ENCODE data around the gene TTC1. TPM values are rescaled to one million over a fixed set of nuclear protein-coding genes. Genes with fewer than 3 reads are reported as not detected.
"Not testable (repeated sequence)": the region's sequence is repeated elsewhere in the genome, so short reads cannot be mapped to it uniquely, and the experiment has no call there.

Gene TTC1
- total RNA-seq, 1 donor from 2014 or later, result 94.2 TPM

DNA sequence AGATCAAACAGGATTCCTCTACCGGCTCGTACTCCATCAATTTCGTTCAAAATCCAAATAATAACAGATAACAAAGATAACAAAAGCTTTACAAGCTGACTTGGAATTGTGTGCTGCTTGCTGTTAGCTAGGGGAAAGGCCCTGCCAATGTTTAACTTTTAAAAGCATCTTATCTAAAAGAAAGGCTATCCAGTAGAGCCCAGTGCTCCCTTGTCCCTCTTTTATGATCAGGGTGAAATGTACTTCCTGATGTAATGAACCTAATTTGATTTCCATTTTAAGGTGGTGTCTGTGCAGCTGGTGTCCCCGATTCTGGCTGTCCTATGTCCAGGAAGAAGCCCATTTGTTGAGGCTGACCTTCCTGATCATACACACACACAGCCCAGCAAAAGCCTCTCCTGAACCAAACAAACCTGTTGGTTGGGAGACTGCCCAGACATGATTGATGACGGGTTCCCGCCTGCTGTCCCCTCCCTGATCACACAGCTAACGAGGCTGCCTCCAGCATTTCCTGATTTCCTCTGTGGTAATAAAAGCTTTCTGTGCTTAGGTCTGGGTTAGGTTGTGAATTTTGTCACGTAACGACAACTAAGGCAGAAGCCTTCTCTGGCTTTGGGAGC lies 56.2 kb downstream of the TTC1 start:
- no peak overlapping the region for H3K27ac ChIP-seq (replicated peaks)
- H3K9me3 ChIP-seq (replicated peaks), result no peaks in the 10 kb centered on the region
- H3K36me3 ChIP-seq, result peaks cover 47% of the 10 kb centered on the region
- H3K4me1 ChIP-seq, result peaks cover 14% of the 10 kb centered on the region
- no peak for DNase-seq
- intact Hi-C loops (cut with micrococcal nuclease), result no loop called here
- TF ChIP-seq CTCF (IDR thresholded peaks at IDR 0.05; ENCODE audit: borderline replicate concordance), result no peak
- no peak overlapping the region for H3K4me3 ChIP-seq
- H3K27me3 ChIP-seq (ENCODE audit: low read depth), result no peaks in the 10 kb centered on the region

DNA sequence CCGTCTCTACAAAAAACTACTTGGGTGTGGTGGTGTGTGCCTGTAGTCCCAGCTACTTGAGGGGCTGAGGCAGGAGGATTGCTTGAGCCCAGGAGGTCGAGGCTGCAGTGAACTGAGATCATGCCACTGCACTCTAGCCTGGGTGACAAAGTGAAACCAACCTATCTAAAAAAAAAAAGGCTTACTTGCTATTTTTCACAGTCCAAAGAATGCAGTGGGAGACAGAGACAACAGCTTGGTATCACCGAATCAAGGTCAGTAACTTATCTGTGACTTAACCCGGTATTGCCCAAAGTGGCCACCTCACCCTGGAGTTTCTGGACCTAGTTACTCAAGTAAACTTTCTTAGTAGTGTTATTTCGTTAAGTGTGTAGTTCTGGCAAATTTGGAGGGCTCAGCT lies 60.2 kb downstream of the TTC1 start:
- DNase-seq; H3K4me3 ChIP-seq; H3K27ac ChIP-seq (replicated peaks); H3K9me3 ChIP-seq (replicated peaks); intact Hi-C loops (cut with micrococcal nuclease); H3K27me3 ChIP-seq (ENCODE audit: low read depth): not testable (repeated sequence)
- Histone ChIP-seq H3K4me1 (peaks cover 23% of the 10 kb centered on the region), H3K36me3 (peaks cover 32% of the 10 kb centered on the region)

GRCh38 chr5:160071516-160071915 lies 62.6 kb downstream of the TTC1 start:
- no peak overlapping the region for H3K27ac ChIP-seq (replicated peaks)
- H3K4me3 ChIP-seq, result no peak overlapping the region
- H3K4me1 ChIP-seq, result peaks cover 15% of the 10 kb centered on the region
- peaks cover 9% of the 10 kb centered on the region for H3K36me3 ChIP-seq
- no peaks in the 10 kb centered on the region for H3K27me3 ChIP-seq (ENCODE audit: low read depth)
- TF ChIP-seq CTCF (IDR thresholded peaks at IDR 0.05; ENCODE audit: borderline replicate concordance), result no peak
- intact Hi-C loops (cut with micrococcal nuclease), result no loop called here
- H3K9me3 ChIP-seq (replicated peaks), result no peaks in the 10 kb centered on the region
- peak; percentile 25 for DNase-seq

GRCh38 chr5:160071916-160072315 lies 63.0 kb downstream of the TTC1 start:
- H3K27me3 ChIP-seq (ENCODE audit: low read depth), result no peaks in the 10 kb centered on the region
- H3K4me3 ChIP-seq, result no peak overlapping the region
- intact Hi-C loops (cut with micrococcal nuclease), result no loop called here
- H3K27ac ChIP-seq (replicated peaks), result no peak overlapping the region
- peaks cover 6% of the 10 kb centered on the region for H3K36me3 ChIP-seq
- no peak for DNase-seq
- no peaks in the 10 kb centered on the region for H3K9me3 ChIP-seq (replicated peaks)
- no peak for TF ChIP-seq CTCF (IDR thresholded peaks at IDR 0.05; ENCODE audit: borderline replicate concordance)
- H3K4me1 ChIP-seq, result peaks cover 15% of the 10 kb centered on the region

- Histone ChIP-seq H3K27me3 (ENCODE audit: low read depth) (no peaks in the 10 kb centered on the region), H3K4me3 (no peak overlapping the region), H3K4me1 (peaks cover 15% of the 10 kb centered on the region), H3K27ac (replicated peaks) (no peak overlapping the region), H3K36me3 (peaks cover 19% of the 10 kb centered on the region), H3K9me3 (replicated peaks) (no peaks in the 10 kb centered on the region)
- no peak for DNase-seq
- no peak for TF ChIP-seq CTCF (IDR thresholded peaks at IDR 0.05; ENCODE audit: borderline replicate concordance)
- intact Hi-C loops (cut with micrococcal nuclease), result no loop called here
Observed at GRCh38 chr5:160075073-160075472, 66.1 kb downstream of the TTC1 start.

GRCh38 chr5:160076997-160077396 lies 68.1 kb downstream of the TTC1 start:
- no peaks in the 10 kb centered on the region for H3K9me3 ChIP-seq (replicated peaks)
- intact Hi-C loops (cut with micrococcal nuclease), result no loop called here
- peaks cover 4% of the 10 kb centered on the region for H3K4me1 ChIP-seq
- peaks cover 19% of the 10 kb centered on the region for H3K36me3 ChIP-seq
- H3K27ac ChIP-seq (replicated peaks), result no peak overlapping the region
- DNase-seq, result no peak
- H3K4me3 ChIP-seq, result no peak overlapping the region
- no peak for TF ChIP-seq CTCF (IDR thresholded peaks at IDR 0.05; ENCODE audit: borderline replicate concordance)
- no peaks in the 10 kb centered on the region for H3K27me3 ChIP-seq (ENCODE audit: low read depth)
